Upper lobe of left lung (tissue), 4 donors: Measurements from ENCODE around the gene PIK3R3.

Experiments used
- POLR2AphosphoS5 ChIP-seq, 2 donors: sonication (generic); formaldehyde crosslinking; IDR thresholded peaks; one replicate each; pipeline ENCODE4 v1.5.1; 2017; ENCODE audit warnings: antibody characterized with exemption in 2 of 2
- TF ChIP-seq, protein P1 (sequence below), 6 experiments: fragments of 450-650 bp in 4 of 6; fragments of 200-600 bp in 2 of 6; sonication (generic) in 2 of 6; IDR thresholded peaks; one replicate each; pipeline ENCODE4 v1.5.1; 2016 to 2019; ENCODE audit warnings: antibody characterized with exemption in 6 of 6

DNA sequence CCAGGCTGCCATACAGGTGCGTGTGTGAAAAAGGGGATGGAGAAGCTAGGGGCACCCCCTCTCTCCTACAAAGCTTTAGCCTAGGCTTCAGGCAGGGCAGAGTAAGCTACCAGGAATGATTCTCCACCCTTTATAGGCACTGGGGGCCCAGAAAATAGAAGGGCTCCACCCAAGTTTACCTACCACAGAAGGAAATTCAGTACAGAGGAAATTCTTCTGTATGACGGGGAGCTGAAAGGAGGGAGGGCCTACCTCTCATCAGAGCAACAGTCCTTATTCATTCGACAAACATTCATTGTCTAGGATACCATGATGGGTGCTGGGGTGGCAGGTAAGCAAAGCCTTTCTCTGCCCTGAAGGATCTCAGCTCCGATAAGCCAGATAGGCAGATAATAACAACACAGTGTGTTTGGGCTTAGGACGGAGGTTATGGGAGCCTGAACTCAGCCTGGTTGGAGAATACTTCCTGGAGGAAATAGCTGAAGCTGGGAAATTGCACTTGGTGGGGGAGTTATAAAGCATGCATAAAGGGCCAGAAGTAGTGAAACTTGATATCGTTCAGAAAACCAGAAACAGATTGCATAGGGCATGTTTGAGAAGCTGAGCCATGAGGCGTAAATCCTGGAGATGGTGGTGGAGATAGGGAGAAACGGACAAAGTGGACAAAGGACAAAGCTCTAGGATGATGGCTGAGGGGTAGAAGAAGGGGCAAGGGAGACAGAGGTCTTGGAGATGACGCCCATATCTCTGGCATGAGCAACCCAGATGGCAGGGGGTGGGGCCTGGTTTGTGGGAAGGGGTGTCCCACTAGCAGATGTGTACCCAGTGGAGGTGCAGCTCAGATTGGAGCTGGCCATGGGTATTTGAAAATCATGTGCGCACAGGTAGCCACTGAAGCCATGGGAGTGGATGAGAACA is 49.2 kb upstream of the PIK3R3 start:
- TF ChIP-seq, protein P1, sequence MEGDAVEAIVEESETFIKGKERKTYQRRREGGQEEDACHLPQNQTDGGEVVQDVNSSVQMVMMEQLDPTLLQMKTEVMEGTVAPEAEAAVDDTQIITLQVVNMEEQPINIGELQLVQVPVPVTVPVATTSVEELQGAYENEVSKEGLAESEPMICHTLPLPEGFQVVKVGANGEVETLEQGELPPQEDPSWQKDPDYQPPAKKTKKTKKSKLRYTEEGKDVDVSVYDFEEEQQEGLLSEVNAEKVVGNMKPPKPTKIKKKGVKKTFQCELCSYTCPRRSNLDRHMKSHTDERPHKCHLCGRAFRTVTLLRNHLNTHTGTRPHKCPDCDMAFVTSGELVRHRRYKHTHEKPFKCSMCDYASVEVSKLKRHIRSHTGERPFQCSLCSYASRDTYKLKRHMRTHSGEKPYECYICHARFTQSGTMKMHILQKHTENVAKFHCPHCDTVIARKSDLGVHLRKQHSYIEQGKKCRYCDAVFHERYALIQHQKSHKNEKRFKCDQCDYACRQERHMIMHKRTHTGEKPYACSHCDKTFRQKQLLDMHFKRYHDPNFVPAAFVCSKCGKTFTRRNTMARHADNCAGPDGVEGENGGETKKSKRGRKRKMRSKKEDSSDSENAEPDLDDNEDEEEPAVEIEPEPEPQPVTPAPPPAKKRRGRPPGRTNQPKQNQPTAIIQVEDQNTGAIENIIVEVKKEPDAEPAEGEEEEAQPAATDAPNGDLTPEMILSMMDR (IDR thresholded peaks at IDR 0.05): no peak
- TF ChIP-seq POLR2AphosphoS5 (IDR thresholded peaks at IDR 0.05): no peak
